AG09309 (cell line): Measurements from ENCODE around the gene TTLL8.

Experiments
- DNase-seq: peaks from one replicate; pipeline ENCODE4 v3.0.0-alpha.2; 2010; ENCODE audit warnings: low read depth
- H3K4me3 ChIP-seq: 2 replicates; pipeline ENCODE4 v1.5.1; 2011; ENCODE audit warnings: mild to moderate bottlenecking, low read depth, low read length, moderate library complexity; ENCODE audit not compliant: control insufficient read depth
- TF ChIP-seq, protein P1 (sequence below): IDR thresholded peaks from 2 replicates; pipeline ENCODE4 v1.5.1; 2011; ENCODE audit warnings: mild to moderate bottlenecking, low read depth, low read length, inconsistent platforms; ENCODE audit not compliant: insufficient read depth, control insufficient read depth; ENCODE audit errors: missing control alignments

TTLL8 gene

GRCh38 chr22:50017701-50018224 lies 40.3 kb downstream of the TTLL8 start:
- DNase-seq = no peak
- H3K4me3 ChIP-seq = no peak overlapping the region
- TF ChIP-seq, protein P1, sequence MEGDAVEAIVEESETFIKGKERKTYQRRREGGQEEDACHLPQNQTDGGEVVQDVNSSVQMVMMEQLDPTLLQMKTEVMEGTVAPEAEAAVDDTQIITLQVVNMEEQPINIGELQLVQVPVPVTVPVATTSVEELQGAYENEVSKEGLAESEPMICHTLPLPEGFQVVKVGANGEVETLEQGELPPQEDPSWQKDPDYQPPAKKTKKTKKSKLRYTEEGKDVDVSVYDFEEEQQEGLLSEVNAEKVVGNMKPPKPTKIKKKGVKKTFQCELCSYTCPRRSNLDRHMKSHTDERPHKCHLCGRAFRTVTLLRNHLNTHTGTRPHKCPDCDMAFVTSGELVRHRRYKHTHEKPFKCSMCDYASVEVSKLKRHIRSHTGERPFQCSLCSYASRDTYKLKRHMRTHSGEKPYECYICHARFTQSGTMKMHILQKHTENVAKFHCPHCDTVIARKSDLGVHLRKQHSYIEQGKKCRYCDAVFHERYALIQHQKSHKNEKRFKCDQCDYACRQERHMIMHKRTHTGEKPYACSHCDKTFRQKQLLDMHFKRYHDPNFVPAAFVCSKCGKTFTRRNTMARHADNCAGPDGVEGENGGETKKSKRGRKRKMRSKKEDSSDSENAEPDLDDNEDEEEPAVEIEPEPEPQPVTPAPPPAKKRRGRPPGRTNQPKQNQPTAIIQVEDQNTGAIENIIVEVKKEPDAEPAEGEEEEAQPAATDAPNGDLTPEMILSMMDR = no peak

DNA sequence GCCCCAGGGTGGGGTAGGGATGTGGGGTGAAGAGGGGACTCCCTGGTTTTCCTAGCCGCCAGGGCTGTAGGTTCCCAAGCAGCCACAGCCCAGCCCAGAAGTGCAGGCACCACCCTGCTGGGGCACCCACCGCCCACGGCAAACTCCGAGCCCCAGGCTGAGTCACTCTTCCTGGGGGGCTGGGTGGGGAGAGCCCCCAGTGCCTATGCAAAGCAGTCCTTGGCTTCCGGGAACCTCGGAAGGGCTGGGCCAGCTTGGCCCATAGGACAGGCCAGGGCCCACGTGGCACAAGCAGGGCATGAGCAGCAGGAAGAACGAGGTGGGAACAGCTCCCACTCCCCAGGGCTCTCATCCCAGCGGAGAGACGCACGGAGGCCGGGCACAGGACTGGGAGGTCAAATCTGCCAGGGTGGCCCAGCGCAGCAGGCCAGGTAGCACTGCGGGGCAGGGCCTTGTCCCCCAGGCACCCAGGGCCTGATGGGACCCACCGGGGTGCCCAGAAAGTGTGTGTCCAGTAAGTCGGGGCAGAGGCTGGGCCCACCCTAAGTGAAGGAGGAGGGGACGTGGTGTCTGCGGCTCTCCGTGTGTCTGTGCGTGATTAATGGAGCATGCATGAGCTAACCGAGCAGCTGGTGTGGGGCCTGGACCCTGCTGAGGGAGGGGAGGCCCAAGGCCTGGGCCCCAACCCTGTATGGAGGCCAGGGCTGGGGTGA lies 41.0 kb downstream of the TTLL8 start:
- DNase-seq = no peak
- TF ChIP-seq, protein P1 = no peak
- no peak overlapping the region for H3K4me3 ChIP-seq

DNA sequence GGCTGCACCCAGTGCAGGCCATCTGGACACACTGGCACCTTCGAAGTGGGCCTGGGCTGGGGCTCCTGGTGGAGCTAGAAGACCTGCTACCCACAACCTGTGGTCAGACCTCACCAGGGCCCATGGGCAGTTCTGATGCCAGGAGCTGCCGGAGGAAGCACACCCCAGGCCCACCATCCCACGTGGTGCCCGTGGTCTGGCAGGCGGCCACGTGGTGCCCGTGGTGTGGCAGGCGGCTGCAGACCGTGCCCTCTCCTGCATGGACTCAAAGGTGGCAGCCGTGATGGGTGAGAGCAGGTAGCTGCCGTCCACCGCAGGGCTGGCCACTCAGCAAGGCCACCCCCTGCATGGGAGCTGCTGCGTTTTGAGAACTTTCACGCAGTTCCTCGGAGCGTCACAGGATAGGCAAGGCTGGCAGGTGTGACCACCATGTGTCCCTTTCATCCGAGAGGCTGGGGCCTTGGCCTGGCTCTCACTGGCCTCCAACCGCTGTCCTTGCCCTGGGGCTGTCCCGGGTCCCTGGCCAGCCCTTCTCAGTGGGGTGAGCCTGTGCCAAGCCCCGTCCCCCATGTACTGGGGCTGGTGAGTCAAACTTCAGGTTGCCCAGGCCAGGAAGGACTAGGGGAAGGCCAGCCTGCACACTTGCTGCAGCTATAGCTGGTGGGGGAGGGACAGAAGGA lies 41.6 kb downstream of the TTLL8 start:
- TF ChIP-seq, protein P1 = no peak
- H3K4me3 ChIP-seq = no peak overlapping the region
- DNase-seq = no peak

DNA sequence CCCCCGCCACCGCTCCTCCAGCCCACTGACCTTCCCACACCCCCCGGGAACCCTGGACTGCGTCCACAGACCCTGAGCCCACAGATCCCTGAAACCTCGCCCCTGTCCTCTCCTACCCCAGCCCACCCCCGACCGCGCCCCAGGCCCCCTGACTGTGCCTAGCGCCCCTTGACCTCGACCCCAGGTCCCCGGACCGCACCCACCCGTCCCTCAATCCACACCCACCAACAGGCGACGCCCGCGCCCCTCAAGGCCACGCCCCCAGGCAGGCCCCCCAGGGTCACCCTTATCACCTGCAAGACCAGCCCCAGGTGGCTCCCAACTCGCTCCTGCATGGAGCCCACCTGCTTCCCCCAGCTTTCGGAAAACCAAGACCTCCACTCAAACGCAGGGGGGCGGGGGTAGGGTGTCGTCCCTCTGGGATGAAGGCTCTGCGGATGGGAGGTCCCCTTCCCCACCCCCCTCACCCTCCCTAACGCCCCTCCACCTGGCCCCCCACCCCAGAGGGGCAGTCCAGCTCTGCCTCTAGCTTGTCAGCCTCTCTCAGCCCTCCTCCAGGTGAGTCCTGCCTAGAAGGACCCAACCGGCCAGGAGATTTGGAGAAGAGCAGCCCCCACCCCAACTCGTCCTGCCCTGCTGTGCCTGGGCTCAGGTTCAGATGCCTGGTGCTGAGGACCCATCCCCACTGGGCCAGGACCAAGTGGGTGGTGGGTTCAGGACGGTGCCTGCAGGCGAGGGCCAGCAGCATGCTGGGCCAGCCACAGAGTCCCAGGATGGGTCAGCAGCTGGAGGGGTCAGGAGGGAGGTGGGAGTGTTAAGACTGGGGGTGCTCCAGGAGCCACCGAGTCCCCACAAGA lies 42.4 kb downstream of the TTLL8 start:
- TF ChIP-seq, protein P1 = no peak
- DNase-seq = no peak
- H3K4me3 ChIP-seq = no peak overlapping the region

DNA sequence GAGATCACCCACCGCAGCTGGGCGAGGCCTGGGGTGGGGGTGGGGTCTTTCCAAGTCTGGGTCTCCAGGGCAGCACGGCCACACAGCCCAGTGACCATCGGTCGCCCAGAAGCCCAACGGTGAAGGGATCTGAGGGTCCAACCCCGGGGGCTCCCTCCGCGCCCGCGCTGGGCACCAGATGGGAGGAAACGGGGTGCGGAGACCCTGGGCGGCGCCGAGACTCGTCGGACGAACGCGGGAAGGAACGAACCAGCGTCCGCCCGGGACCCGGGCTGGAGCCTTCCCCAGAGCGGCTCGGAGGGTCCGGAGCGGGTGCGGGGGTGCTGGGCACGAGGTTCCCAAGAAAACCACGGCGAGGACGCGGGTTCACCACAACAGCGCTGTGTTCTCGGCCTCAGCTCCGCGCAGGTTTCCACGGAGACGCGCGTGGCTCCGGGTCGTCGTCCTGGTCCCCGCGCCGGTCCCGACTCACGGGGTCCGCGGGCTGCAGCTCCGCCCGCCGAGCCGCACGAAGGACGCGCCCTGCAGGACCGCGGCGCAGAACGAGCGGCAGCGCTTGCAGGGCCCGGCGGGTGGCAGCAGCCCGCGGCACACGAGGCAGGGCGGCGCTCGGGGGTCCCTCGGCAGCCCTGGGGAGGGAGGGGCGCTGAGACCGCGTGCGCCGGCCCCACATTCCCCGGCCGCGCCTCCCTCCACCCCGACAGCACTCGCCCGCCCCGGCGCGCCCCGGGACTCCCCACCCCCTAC lies 43.3 kb downstream of the TTLL8 start:
- TF ChIP-seq, protein P1 = no peak
- no peak for DNase-seq
- H3K4me3 ChIP-seq = no peak overlapping the region

- no peak for DNase-seq
Observed at GRCh38 chr22:50014053-50014501, 44.0 kb downstream of the TTLL8 start.

More at GRCh38 chr22:50014053-50014501, 44.0 kb downstream of the TTLL8 start:
- no peak overlapping the region for H3K4me3 ChIP-seq
- TF ChIP-seq, protein P1 = no peak
